HCT116 (cell line): ENCODE measurements around the gene ZNF678. TPM values are rescaled to one million over a fixed set of nuclear protein-coding genes. Genes with fewer than 3 reads are reported as not detected.
"Not testable (repeated sequence)": the region's sequence is repeated elsewhere in the genome, so short reads cannot be mapped to it uniquely, and the experiment has no call there.

Experiments
- ATAC-seq: fragments of 200-7000 bp; cut with Tn5 transposase; 2 replicates; pipeline ENCODE4 v1.9.1; 2020; ENCODE audit warnings: mild to moderate bottlenecking, moderate library complexity
- BruUV-seq: library from RNA; stranded (reverse); fragments of 400-500 nt; replicated peaks from 2 replicates; lab custom pipeline; 2021; lab: Mats Ljungman, UMichigan
- CTCF ChIA-PET: fragments of 300-600 bp; sonication (Branson Sonifier 250); formaldehyde crosslinking; loops from one replicate; lab custom pipeline; 2021; ENCODE audit warnings: antibody characterized with exemption; lab: Charles Lee
- POLR2A ChIA-PET: fragments of 300-600, 350-600 bp; sonication (Branson Sonifier 250); formaldehyde crosslinking; loops from one replicate; lab custom pipeline; 2021; ENCODE audit warnings: antibody characterized with exemption; lab: Charles Lee
- RAD21 ChIA-PET, 2 experiments: fragments of 300-600 bp; sonication (Branson Sonifier 250); formaldehyde crosslinking; loops; one replicate each; lab custom pipeline; 2023; ENCODE audit warnings: low total read pairs in 2 of 2; ENCODE audit not compliant: uncharacterized antibody in 2 of 2, unreplicated experiment in 2 of 2, low non-redundant PET in 1 of 2; lab: Charles Lee
- DNase-seq: peaks from one replicate; pipeline ENCODE4 v3.0.0-alpha.2; 2010; ENCODE audit warnings: low read depth, low spot score
- H2AFZ ChIP-seq: fragments of 200-600 bp; shearing (Covaris generic), sonication (generic); 2 replicates; pipeline ENCODE4 v1.6.1; 2017; ENCODE audit warnings: low read depth, mixed run types, mixed read lengths, antibody characterized with exemption, low read length; ENCODE audit not compliant: poor library complexity, severe bottlenecking
- H3K27ac ChIP-seq: 2 replicates; pipeline ENCODE4 v1.5.1; 2012; ENCODE audit warnings: low read depth, low read length
- H3K27me3 ChIP-seq: fragments of 200-600 bp; sonication (generic); 2 replicates; pipeline ENCODE4 v1.6.1; 2016; ENCODE audit warnings: mixed run types, low read length, mixed read lengths; ENCODE audit not compliant: insufficient read depth
- H3K36me3 ChIP-seq, 2 experiments: fragments of 200-500 bp in 1 of 2; fragments of 200-600 bp in 1 of 2; sonication (Bioruptor generic) in 1 of 2; sonication (generic) in 1 of 2; 2 replicates each; pipeline versions ENCODE4 v1.5.1 to v1.6.1; 2014 to 2016; ENCODE audit warnings: low read length in 2 of 2, inconsistent platforms in 1 of 2, mixed read lengths in 1 of 2, mixed run types in 1 of 2; ENCODE audit not compliant: insufficient read depth in 2 of 2, control insufficient read depth in 1 of 2
- H3K4me1 ChIP-seq, 2 experiments: fragments of 200-600 bp in 1 of 2; sonication (generic) in 1 of 2; 2 replicates each; pipeline versions ENCODE4 v1.5.1 to v1.6.1; 2012 to 2017; ENCODE audit warnings: low read length in 2 of 2, inconsistent platforms in 1 of 2, mild to moderate bottlenecking in 1 of 2, mixed read lengths in 1 of 2, mixed run types in 1 of 2, moderate library complexity in 1 of 2; ENCODE audit not compliant: insufficient read depth in 2 of 2, control insufficient read depth in 1 of 2
- H3K4me2 ChIP-seq: fragments of 200-600 bp; sonication (generic); 2 replicates; pipeline ENCODE4 v1.6.1; 2017; ENCODE audit warnings: mixed run types, low read length, mixed read lengths
- H3K4me3 ChIP-seq, 2 experiments: fragments of 200-600 bp in 1 of 2; sonication (generic) in 1 of 2; replicated peaks in 1 of 2; 2 replicates each; pipeline ENCODE4 v1.5.1; 2011 to 2016; ENCODE audit warnings: low read length in 2 of 2, control low read depth in 1 of 2, low read depth in 1 of 2, mild to moderate bottlenecking in 1 of 2, mixed read lengths in 1 of 2, mixed run types in 1 of 2
- H3K79me2 ChIP-seq: fragments of 200-600 bp; sonication (generic); 2 replicates; pipeline ENCODE4 v1.6.1; 2017; ENCODE audit warnings: mild to moderate bottlenecking, mixed run types, low read length, moderate library complexity, mixed read lengths; ENCODE audit not compliant: insufficient read depth
- H3K9ac ChIP-seq: fragments of 200-600 bp; sonication (generic); 2 replicates; pipeline ENCODE4 v1.6.1; 2016; ENCODE audit warnings: low read length, mixed read lengths
- H3K9me2 ChIP-seq: fragments of 200-600 bp; sonication (generic), shearing (Covaris generic); 2 replicates; pipeline ENCODE4 v1.6.1; 2017; ENCODE audit warnings: mixed run types, mild to moderate bottlenecking, moderate library complexity; ENCODE audit not compliant: insufficient read depth
- H3K9me3 ChIP-seq, 2 experiments: fragments of 200-500 bp in 1 of 2; fragments of 200-600 bp in 1 of 2; sonication (Bioruptor generic) in 1 of 2; sonication (generic) in 1 of 2; 2 replicates each; pipeline ENCODE4 v1.6.1; 2014 to 2017; ENCODE audit warnings: low read length in 2 of 2, mixed read lengths in 2 of 2, inconsistent platforms in 1 of 2, low read depth in 1 of 2, mild to moderate bottlenecking in 1 of 2, mixed run types in 1 of 2, moderate library complexity in 1 of 2; ENCODE audit not compliant: control insufficient read depth in 1 of 2, insufficient read depth in 1 of 2
- H4K20me1 ChIP-seq: fragments of 200-600 bp; sonication (generic), shearing (Covaris generic); 2 replicates; pipeline ENCODE4 v1.6.1; 2017; ENCODE audit warnings: mixed run types, mild to moderate bottlenecking, moderate library complexity; ENCODE audit not compliant: insufficient read depth
- JUND ChIP-seq: IDR thresholded peaks from 2 replicates; pipeline ENCODE4 v1.6.1; 2012
- POLR2A ChIP-seq: IDR thresholded peaks from 2 replicates; pipeline ENCODE4 v1.7.0; 2011; ENCODE audit warnings: borderline replicate concordance; ENCODE audit not compliant: insufficient read depth, insufficient read length; ENCODE audit errors: extremely low read depth
- SIN3A ChIP-seq: IDR thresholded peaks from 2 replicates; pipeline ENCODE4 v1.6.1; 2012; ENCODE audit warnings: low read depth
- ZFX ChIP-seq: fragments of 450-650 bp; IDR thresholded peaks from 2 replicates; pipeline ENCODE4 v1.6.1; 2017
- ZNF274 ChIP-seq: fragments of 200-500 bp; sonication (Bioruptor generic); IDR thresholded peaks from 2 replicates; pipeline ENCODE4 v1.6.1; 2014; ENCODE audit warnings: mild to moderate bottlenecking, low read depth, low read length, inconsistent platforms
- intact Hi-C: fragments of 100-400 bp; cut with micrococcal nuclease; formaldehyde crosslinking; loops from 2 replicates; pipeline ENCODE4 v1.10.0; 2022
- total RNA-seq: library from RNA; stranded (reverse); gene quantifications from one replicate; pipeline ENCODE4 v1.2.1, GENCODE V29; 2021; ENCODE audit not compliant: unreplicated experiment

The ZNF678 gene
- total RNA-seq, 1 experiment from 2014 or later: 6.1 TPM

GRCh38 chr1:227685807-227686206 lies 122.5 kb downstream of the ZNF678 start (continued):
- TF ChIP-seq ZFX (no peak), JUND (no peak), POLR2A (no peak)

DNA sequence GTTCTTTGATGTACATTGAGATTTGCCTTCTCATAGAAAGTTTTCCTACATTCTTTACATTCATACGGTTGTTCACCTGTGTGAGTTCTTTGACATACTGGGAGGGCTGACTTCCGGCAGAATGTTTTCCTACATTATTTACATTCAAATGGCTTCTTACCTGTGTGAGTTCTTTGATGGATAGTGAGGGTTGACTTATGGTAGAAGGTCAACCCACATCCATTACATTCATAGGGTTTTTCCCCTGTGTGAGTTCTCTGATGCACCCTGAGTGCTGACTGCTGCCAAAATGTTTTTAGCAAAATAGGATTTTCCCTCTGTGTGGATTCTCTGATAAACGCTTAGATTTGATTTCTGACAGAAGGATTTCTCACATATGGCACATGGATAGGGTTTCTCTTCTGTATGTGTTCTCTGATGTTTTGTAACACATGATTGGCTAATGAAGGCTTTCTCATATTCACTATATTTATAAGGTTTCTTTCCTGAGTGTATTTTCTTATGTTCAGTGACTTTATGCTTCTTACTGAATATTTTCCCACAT lies 134.0 kb downstream of the ZNF678 start:
- Histone ChIP-seq H3K27me3 (no peaks in the 10 kb centered on the region), H4K20me1 (no peaks in the 10 kb centered on the region), H3K79me2 (no peaks in the 10 kb centered on the region), H2AFZ (no peak overlapping the region), H3K4me1 (no peaks in the 10 kb centered on the region), H3K27ac (no peak overlapping the region), H3K9me2 (no peaks in the 10 kb centered on the region), H3K9ac (no peak overlapping the region), H3K4me2 (no peak overlapping the region), H3K9me3 (peaks cover 11 to 13% of the 10 kb centered on the region in 2 experiments; a peak in 2 of 4 replicates), H3K4me3 (no peak overlapping the region), H3K36me3 (no peaks in the 10 kb centered on the region)
- ChIA-PET POLR2A (no interaction called here), CTCF (no interaction called here), RAD21 (no interaction called here)
- intact Hi-C loops: loop anchor here (10.0 kb wide), 1 partner anchor 113 kb away; no protein-coding TSS in a partner anchor
- no TSS peak for BruUV-seq
- DNase-seq (no peak), ATAC-seq (no peak)
- TF ChIP-seq SIN3A (no peak), ZNF274 (peak; percentile 65)

DNA sequence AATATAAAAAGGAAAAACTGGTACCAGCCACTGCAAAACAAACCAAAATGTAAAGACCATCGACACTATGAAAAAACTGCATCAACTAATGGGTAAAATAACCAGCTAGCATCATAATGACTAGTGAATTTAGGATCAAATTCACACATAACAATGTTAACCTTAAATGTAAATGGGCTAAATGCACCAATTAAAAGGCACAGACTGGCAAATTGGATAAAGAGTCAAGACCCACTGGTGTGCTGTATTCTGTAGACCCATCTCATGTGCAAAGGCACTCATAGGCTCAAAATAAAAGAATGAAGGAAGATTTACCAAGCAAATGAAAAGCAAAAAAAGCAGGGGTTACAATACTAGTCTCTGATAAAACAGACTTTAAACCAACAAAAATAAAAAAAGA lies 138.3 kb downstream of the ZNF678 start:
- H3K79me2 ChIP-seq, H2AFZ ChIP-seq, H3K27ac ChIP-seq, H3K9ac ChIP-seq, POLR2A ChIA-PET, H3K4me1 ChIP-seq, H3K4me3 ChIP-seq, intact Hi-C loops, ATAC-seq, H3K27me3 ChIP-seq, H3K4me2 ChIP-seq, CTCF ChIA-PET, H4K20me1 ChIP-seq, H3K9me3 ChIP-seq, RAD21 ChIA-PET, BruUV-seq, H3K9me2 ChIP-seq, DNase-seq, H3K36me3 ChIP-seq: not testable (repeated sequence)
